Lung (tissue), 12 donors: ENCODE data around the gene GTF2I. TPM values are rescaled to one million over a fixed set of nuclear protein-coding genes. Genes with fewer than 3 reads are reported as not detected.
A peak's percentile ranks its signal among the peaks of the same experiment; 100 is the strongest.

Source experiments
- ATAC-seq: fragments of 200-7000 bp; cut with Tn5 transposase; one replicate; pipeline ENCODE4 v1.9.1; 2020; ENCODE audit warnings: moderate number of reproducible peaks; ENCODE audit not compliant: insufficient read depth, low FRiP score
- DNase-seq, 3 donors: peaks; one replicate each; pipeline ENCODE4 v3.0.0-alpha.2; 2013 to 2017
- H3K27ac ChIP-seq, 2 donors: one replicate each; pipeline ENCODE4 v1.5.1; 2013; ENCODE audit warnings: mild to moderate bottlenecking in 2 of 2, moderate library complexity in 2 of 2, control low read depth in 1 of 2, inconsistent platforms in 1 of 2, low read depth in 1 of 2, low read length in 1 of 2
- H3K27me3 ChIP-seq, 3 donors: one replicate each; pipeline ENCODE4 v1.5.1; 2013; ENCODE audit warnings: low read length in 2 of 3; ENCODE audit not compliant: control insufficient read depth in 3 of 3, insufficient read depth in 3 of 3
- H3K36me3 ChIP-seq, 4 donors: one replicate each; pipeline ENCODE4 v1.5.1; 2013; ENCODE audit warnings: low read length in 4 of 4, mild to moderate bottlenecking in 1 of 4, moderate library complexity in 1 of 4; ENCODE audit not compliant: control insufficient read depth in 4 of 4, insufficient read depth in 4 of 4
- H3K4me1 ChIP-seq, 5 donors: one replicate each; pipeline ENCODE4 v1.5.1; 2013; ENCODE audit warnings: low read length in 5 of 5, mild to moderate bottlenecking in 2 of 5, moderate library complexity in 1 of 5; ENCODE audit not compliant: control insufficient read depth in 5 of 5, insufficient read depth in 5 of 5
- H3K4me3 ChIP-seq: one replicate; pipeline ENCODE4 v1.5.1; 2013; ENCODE audit warnings: mild to moderate bottlenecking, control low read depth, moderate library complexity
- H3K9ac ChIP-seq, 2 donors: one replicate each; pipeline ENCODE4 v1.5.1; 2013; ENCODE audit warnings: low read length in 2 of 2, control low read depth in 1 of 2; ENCODE audit not compliant: insufficient read depth in 1 of 2
- H3K9me3 ChIP-seq, 4 donors: one replicate each; pipeline ENCODE4 v1.5.1; 2013; ENCODE audit warnings: low read length in 3 of 4, mild to moderate bottlenecking in 1 of 4, moderate library complexity in 1 of 4; ENCODE audit not compliant: control insufficient read depth in 4 of 4, insufficient read depth in 3 of 4
- WGBS, 2 donors: extraction: QIAGEN DNeasy Blood & Tissue Kit; methylation state at CpG; one replicate each; pipeline ENCODE4 v1.1.7; 2013; 5-methylcytosine and 5-hydroxymethylcytosine counted together
- polyA plus RNA-seq, 2 donors: library from polyadenylated mRNA; stranded (reverse); fragments of 200-250 nt; gene quantifications; one replicate each; pipeline ENCODE4 v1.2.1, GENCODE V29; 2013
- total RNA-seq, 2 donors: library from RNA; depleted of rRNA in 1 of 2; stranded (reverse); fragments of >200 nt in 1 of 2; gene quantifications; one replicate each; pipeline ENCODE4 v1.2.1, GENCODE V29; 2014 to 2021
- TF ChIP-seq, protein P1 (sequence below): IDR thresholded peaks from 2 replicates; pipeline ENCODE4 v1.5.1; 2012; ENCODE audit warnings: mild to moderate bottlenecking; ENCODE audit errors: control extremely low read depth, extremely low read depth
- donor health status: control.
- donor health status: control.
- donor health status: Bipolar disorder and iron deficiency.
- donor health status: healthy.
- donor health status: DM: yes; HTN: yes; CAD: no.

GTF2I gene
- total and polyA plus RNA-seq, 4 donors, result 27.7 to 353 (median 138) TPM

DNA sequence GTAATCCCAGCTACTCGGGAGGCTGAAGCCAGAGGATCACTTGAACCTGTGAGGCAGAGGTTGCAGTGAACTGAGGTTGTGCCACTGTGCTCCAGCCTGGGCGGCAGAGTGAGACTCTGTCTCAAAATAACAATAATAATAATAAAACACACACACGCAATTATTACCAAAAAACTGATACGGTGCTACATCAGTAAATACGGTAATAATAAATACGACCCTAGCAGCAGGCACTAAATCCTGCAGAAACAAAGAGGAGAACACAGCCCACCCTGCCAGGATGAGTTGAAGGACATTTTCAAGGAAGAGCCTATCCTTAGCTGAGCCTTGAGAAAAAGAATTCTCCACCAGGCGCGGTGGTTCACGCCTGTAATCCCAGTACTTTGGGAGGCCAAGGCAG is 34.4 kb upstream of the GTF2I start:
- TF ChIP-seq, protein P1, sequence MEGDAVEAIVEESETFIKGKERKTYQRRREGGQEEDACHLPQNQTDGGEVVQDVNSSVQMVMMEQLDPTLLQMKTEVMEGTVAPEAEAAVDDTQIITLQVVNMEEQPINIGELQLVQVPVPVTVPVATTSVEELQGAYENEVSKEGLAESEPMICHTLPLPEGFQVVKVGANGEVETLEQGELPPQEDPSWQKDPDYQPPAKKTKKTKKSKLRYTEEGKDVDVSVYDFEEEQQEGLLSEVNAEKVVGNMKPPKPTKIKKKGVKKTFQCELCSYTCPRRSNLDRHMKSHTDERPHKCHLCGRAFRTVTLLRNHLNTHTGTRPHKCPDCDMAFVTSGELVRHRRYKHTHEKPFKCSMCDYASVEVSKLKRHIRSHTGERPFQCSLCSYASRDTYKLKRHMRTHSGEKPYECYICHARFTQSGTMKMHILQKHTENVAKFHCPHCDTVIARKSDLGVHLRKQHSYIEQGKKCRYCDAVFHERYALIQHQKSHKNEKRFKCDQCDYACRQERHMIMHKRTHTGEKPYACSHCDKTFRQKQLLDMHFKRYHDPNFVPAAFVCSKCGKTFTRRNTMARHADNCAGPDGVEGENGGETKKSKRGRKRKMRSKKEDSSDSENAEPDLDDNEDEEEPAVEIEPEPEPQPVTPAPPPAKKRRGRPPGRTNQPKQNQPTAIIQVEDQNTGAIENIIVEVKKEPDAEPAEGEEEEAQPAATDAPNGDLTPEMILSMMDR, result no peak
- Histone ChIP-seq H3K36me3 (no peaks in the 10 kb centered on the region), H3K9ac (no peak overlapping the region), H3K27ac (no peak overlapping the region), H3K9me3 (no peaks in the 10 kb centered on the region), H3K4me3 (no peak overlapping the region), H3K27me3 (no peaks in the 10 kb centered on the region), H3K4me1 (peaks cover 0 to 5% (median 3%) of the 10 kb centered on the region in 5 donors)
- ATAC-seq, result no peak
- no peak for DNase-seq
- WGBS, 2 donors, result 86 to 87% methylated on average over 9 of the region's 9 CpGs

DNA sequence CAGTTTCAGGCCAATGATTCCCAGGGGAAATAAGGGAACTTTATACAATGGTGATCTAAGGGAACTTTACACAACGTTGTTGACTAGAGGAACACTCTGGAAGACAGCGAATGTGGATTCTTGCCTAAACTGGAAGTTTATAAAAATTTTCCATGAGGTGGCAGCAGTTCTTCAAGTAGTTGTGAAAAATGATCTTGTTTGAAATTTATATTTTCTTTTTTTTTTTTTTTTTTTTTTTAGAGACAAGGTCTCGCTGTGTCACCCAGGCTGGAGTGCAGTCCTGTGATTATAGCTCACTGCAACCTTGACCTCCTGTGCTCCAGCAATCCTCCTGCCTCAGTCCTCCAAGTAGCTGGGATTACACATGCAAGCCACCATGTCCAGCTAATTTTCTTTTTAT is 32.1 kb upstream of the GTF2I start:
- no peaks in the 10 kb centered on the region for H3K36me3 ChIP-seq
- 11 to 13% methylated on average over 3 of the region's 3 CpGs for WGBS, 2 donors
- ATAC-seq (no peak), DNase-seq (peak in 2 of 3 donors; percentile 79)
- H3K4me1 ChIP-seq, result peaks cover 1 to 11% (median 3%) of the 10 kb centered on the region in 5 donors
- H3K27me3 ChIP-seq, result no peaks in the 10 kb centered on the region
- H3K9me3 ChIP-seq, result no peaks in the 10 kb centered on the region
- TF ChIP-seq, protein P1, result no peak
- H3K9ac ChIP-seq, result no peak overlapping the region
- no peak overlapping the region for H3K4me3 ChIP-seq
- no peak overlapping the region for H3K27ac ChIP-seq

GRCh38 chr7:74627661-74628411 is 29.7 kb upstream of the GTF2I start:
- Histone ChIP-seq H3K9me3 (no peaks in the 10 kb centered on the region), H3K27ac (peak overlapping the region in 1 of 2 donors; percentile 84), H3K36me3 (no peaks in the 10 kb centered on the region), H3K9ac (no peak overlapping the region), H3K4me1 (peaks cover 1 to 11% (median 3%) of the 10 kb centered on the region in 5 donors), H3K27me3 (no peaks in the 10 kb centered on the region), H3K4me3 (no peak overlapping the region)
- DNase-seq, result peak; percentile 67 to 88 (median 84)
- TF ChIP-seq, protein P1, result no peak
- ATAC-seq, result peak; percentile 48
- WGBS, 2 donors, result 44 to 65% methylated on average over 12 of the region's 12 CpGs
